ENCODE results near the gene DHRS2. TPM values are rescaled to one million over a fixed set of nuclear protein-coding genes. Genes with fewer than 3 reads are reported as not detected.

The DHRS2 gene
- polyA plus RNA-seq, 2 of the 4 experiments (the other 2 are of a cell fraction): 2.3 to 10.7 TPM

GRCh38 chr14:23669441-23669840 lies 33.3 kb downstream of the DHRS2 start:
- Histone ChIP-seq H3K4me3 (no peak overlapping the region), H3K4me1 (no peaks in the 10 kb centered on the region), H3K4me2 (no peak overlapping the region), H3K9me3 (no peaks in the 10 kb centered on the region), H3K27ac (no peak overlapping the region)
- POLR2A ChIA-PET: no interaction called here
- TF ChIP-seq, protein P1, sequence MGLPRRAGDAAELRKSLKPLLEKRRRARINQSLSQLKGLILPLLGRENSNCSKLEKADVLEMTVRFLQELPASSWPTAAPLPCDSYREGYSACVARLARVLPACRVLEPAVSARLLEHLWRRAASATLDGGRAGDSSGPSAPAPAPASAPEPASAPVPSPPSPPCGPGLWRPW (IDR thresholded peaks at IDR 0.05): no peak
- TF ChIP-seq POLR2A (IDR thresholded peaks at IDR 0.05; ENCODE audit: low read length): no peak
- TF ChIP-seq HDAC2 (IDR thresholded peaks at IDR 0.05): no peak
- no peak for TF ChIP-seq HMGXB4 (CRISPR knock-in tag; IDR thresholded peaks at IDR 0.05; ENCODE audit: borderline replicate concordance)
- TF ChIP-seq JUN (IDR thresholded peaks at IDR 0.05): no peak
- TF ChIP-seq, protein P2, sequence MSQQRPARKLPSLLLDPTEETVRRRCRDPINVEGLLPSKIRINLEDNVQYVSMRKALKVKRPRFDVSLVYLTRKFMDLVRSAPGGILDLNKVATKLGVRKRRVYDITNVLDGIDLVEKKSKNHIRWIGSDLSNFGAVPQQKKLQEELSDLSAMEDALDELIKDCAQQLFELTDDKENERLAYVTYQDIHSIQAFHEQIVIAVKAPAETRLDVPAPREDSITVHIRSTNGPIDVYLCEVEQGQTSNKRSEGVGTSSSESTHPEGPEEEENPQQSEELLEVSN (IDR thresholded peaks at IDR 0.05; ENCODE audit: borderline replicate concordance, low read depth): no peak
- TF ChIP-seq CHD2 (IDR thresholded peaks at IDR 0.05; ENCODE audit: low read length, partially characterized antibody): no peak
- 62% methylated on average over 5 of the region's 5 CpGs for WGBS (ENCODE audit: missing lambda C conversion rate)
- CTCF ChIA-PET: interaction anchor here (0.7 to 2.9 kb wide), 4 partner anchors 11 to 241 kb away, joined by 3 to 14 read pairs (median 3); no protein-coding TSS in a partner anchor
- ATAC-seq: no peak
- FAIRE-seq: no peak
- no peak for DNase-seq (ENCODE audit: low read depth in 1 of 2, low spot score in 1 of 2)

GRCh38 chr14:23670481-23670880 lies 34.3 kb downstream of the DHRS2 start:
- Histone ChIP-seq H3K4me1 (no peaks in the 10 kb centered on the region), H3K9me3 (no peaks in the 10 kb centered on the region), H3K4me2 (no peak overlapping the region), H3K4me3 (no peak overlapping the region), H3K27ac (peak overlapping the region in 1 of 2 experiments; percentile 48; a peak in 2 of 6 replicates)
- POLR2A ChIA-PET: no interaction called here
- CTCF ChIA-PET: no interaction called here
- ATAC-seq: no peak
- TF ChIP-seq HOXB5 (CRISPR knock-in tag; IDR thresholded peaks at IDR 0.05) (no peak), USF2 (IDR thresholded peaks at IDR 0.05) (no peak), GATA3 (IDR thresholded peaks at IDR 0.05; ENCODE audit: borderline replicate concordance) (no peak), TFCP2L1 (CRISPR knock-in tag; IDR thresholded peaks at IDR 0.05) (no peak), CTCF (IDR thresholded peaks at IDR 0.05) (no peak), SREBF2 (IDR thresholded peaks at IDR 0.05) (no peak), ZSCAN20 (CRISPR knock-in tag; IDR thresholded peaks at IDR 0.05) (no peak), FOSB (CRISPR knock-in tag; IDR thresholded peaks at IDR 0.05) (no peak), JUNB (IDR thresholded peaks at IDR 0.05) (no peak), MYC (IDR thresholded peaks at IDR 0.05; ENCODE audit: borderline replicate concordance, low read length) (no peak), JUN (IDR thresholded peaks at IDR 0.05) (no peak), CHD2 (IDR thresholded peaks at IDR 0.05; ENCODE audit: low read length, partially characterized antibody) (no peak), ZFP36 (IDR thresholded peaks at IDR 0.05; ENCODE audit: borderline replicate concordance, partially characterized antibody) (no peak), RAD21 (conservative IDR thresholded peaks at IDR 0.05 in 1 of 2, IDR thresholded peaks at IDR 0.05 in 1 of 2) (no peak)
- TF ChIP-seq, protein P2 (IDR thresholded peaks at IDR 0.05; ENCODE audit: borderline replicate concordance, low read depth): no peak
- FAIRE-seq: no peak
- whole genome bisulfite sequencing (ENCODE audit: missing lambda C conversion rate): 61% methylated on average over 3 of the region's 3 CpGs
- no peak for DNase-seq (ENCODE audit: low read depth in 1 of 2, low spot score in 1 of 2)
